ENCODE results near the gene AMTN.
"Not testable (repeated sequence)": the region's sequence is repeated elsewhere in the genome, so short reads cannot be mapped to it uniquely, and the experiment has no call there.

The AMTN gene

GRCh38 chr4:70518269-70518668 lies at the start of gene AMTN:
AMTN (plus strand) TSS chr4:70518569; CDS start chr4:70518778, 209 bp downstream.
- H3K27ac Mint-ChIP-seq = peak within 1 kb of the TSS in 1 of 2 donors; percentile 60
- peaks cover 13% of the 10 kb centered on the region for H3K27me3 Mint-ChIP-seq
- no peaks in the 10 kb centered on the region for H3K9me3 Mint-ChIP-seq
- ATAC-seq (no peak), DNase-seq (no peak)
- H3K4me1 Mint-ChIP-seq = no peaks in the 10 kb centered on the region
- H3K4me3 Mint-ChIP-seq = no peak within 1 kb of the TSS

- Mint-ChIP-seq H3K4me1 (no peaks in the 10 kb centered on the region), H3K27me3 (no peaks in the 10 kb centered on the region), H3K27ac (no peak within 1 kb of the TSS), H3K9me3 (peaks cover 0 to 10% of the 10 kb centered on the region in 2 donors), H3K4me3 (no peak within 1 kb of the TSS)
- DNase-seq (no peak), ATAC-seq (no peak)
Measured at GRCh38 chr4:70471897-70472296, 46.5 kb upstream of the AMTN start, which contains the start of gene MUC7. MUC7 (plus strand) TSS chr4:70472197; CDS start chr4:70474022, 1,825 bp downstream.

- Mint-ChIP-seq H3K4me1 (no peaks in the 10 kb centered on the region), H3K9me3 (peaks cover 0 to 7% of the 10 kb centered on the region in 2 donors), H3K27me3 (no peaks in the 10 kb centered on the region), H3K27ac (no peak overlapping the region), H3K4me3 (no peak overlapping the region)
- ATAC-seq (no peak), DNase-seq (no peak)
Measured at GRCh38 chr4:70473679-70474078, 44.7 kb upstream of the AMTN start.

GRCh38 chr4:70488748-70489147 lies 29.6 kb upstream of the AMTN start:
- Mint-ChIP-seq H3K4me1 (no peaks in the 10 kb centered on the region), H3K9me3 (no peaks in the 10 kb centered on the region), H3K27me3 (no peaks in the 10 kb centered on the region), H3K27ac (no peak overlapping the region), H3K4me3 (no peak overlapping the region)
- DNase-seq (no peak), ATAC-seq (no peak)

- Mint-ChIP-seq H3K4me1 (no peaks in the 10 kb centered on the region), H3K4me3 (no peak overlapping the region), H3K9me3 (no peaks in the 10 kb centered on the region), H3K27me3 (peaks cover 16% of the 10 kb centered on the region), H3K27ac (no peak overlapping the region)
- ATAC-seq = no peak
- DNase-seq = no peak
Measured at GRCh38 chr4:70496231-70496630, 22.1 kb upstream of the AMTN start.

GRCh38 chr4:70501838-70502237 lies 16.5 kb upstream of the AMTN start:
- not testable (repeated sequence) for H3K9me3 Mint-ChIP-seq, H3K4me1 Mint-ChIP-seq, ATAC-seq, H3K4me3 Mint-ChIP-seq, H3K27ac Mint-ChIP-seq, DNase-seq
- H3K27me3 Mint-ChIP-seq = peaks cover 11% of the 10 kb centered on the region

- no peaks in the 10 kb centered on the region for H3K4me1 Mint-ChIP-seq
- no peak for ATAC-seq
- H3K27ac Mint-ChIP-seq = no peak overlapping the region
- no peak overlapping the region for H3K4me3 Mint-ChIP-seq
- H3K9me3 Mint-ChIP-seq = no peaks in the 10 kb centered on the region
- peaks cover 3% of the 10 kb centered on the region for H3K27me3 Mint-ChIP-seq
- DNase-seq = no peak
Measured at GRCh38 chr4:70504733-70505132, 13.6 kb upstream of the AMTN start.

GRCh38 chr4:70505151-70505748 lies 13.1 kb upstream of the AMTN start:
- ATAC-seq = peak; percentile 61
- peak; percentile 32 to 37 for DNase-seq
- Mint-ChIP-seq H3K9me3 (no peaks in the 10 kb centered on the region), H3K4me3 (no peak overlapping the region), H3K27me3 (no peaks in the 10 kb centered on the region), H3K27ac (no peak overlapping the region), H3K4me1 (no peaks in the 10 kb centered on the region)

- Mint-ChIP-seq H3K4me3 (no peak overlapping the region), H3K9me3 (no peaks in the 10 kb centered on the region), H3K4me1 (no peaks in the 10 kb centered on the region), H3K27ac (no peak overlapping the region), H3K27me3 (peaks cover 9% of the 10 kb centered on the region)
- ATAC-seq = no peak
- DNase-seq = no peak
Measured at GRCh38 chr4:70508801-70509200, 9.6 kb upstream of the AMTN start.

- H3K27me3 Mint-ChIP-seq = peaks cover 9% of the 10 kb centered on the region
- H3K27ac Mint-ChIP-seq = no peak overlapping the region
- H3K4me3 Mint-ChIP-seq = no peak overlapping the region
- H3K9me3 Mint-ChIP-seq = no peaks in the 10 kb centered on the region
- DNase-seq = no peak
- no peak for ATAC-seq
- no peaks in the 10 kb centered on the region for H3K4me1 Mint-ChIP-seq
Measured at GRCh38 chr4:70511365-70511764, 7.0 kb upstream of the AMTN start.

GRCh38 chr4:70515367-70516250 lies 2.8 kb upstream of the AMTN start:
- Mint-ChIP-seq H3K27ac (no peak overlapping the region), H3K4me3 (no peak overlapping the region), H3K9me3 (no peaks in the 10 kb centered on the region), H3K4me1 (no peaks in the 10 kb centered on the region), H3K27me3 (peaks cover 13% of the 10 kb centered on the region)
- DNase-seq (no peak), ATAC-seq (no peak)

GRCh38 chr4:70518716-70519115 lies 347 bp downstream of the AMTN start:
- DNase-seq (no peak), ATAC-seq (no peak)
- Mint-ChIP-seq H3K9me3 (no peaks in the 10 kb centered on the region), H3K4me3 (no peak overlapping the region), H3K4me1 (no peaks in the 10 kb centered on the region), H3K27ac (no peak overlapping the region), H3K27me3 (peaks cover 8% of the 10 kb centered on the region)

- Mint-ChIP-seq H3K9me3 (no peaks in the 10 kb centered on the region), H3K4me3 (no peak overlapping the region), H3K27ac (no peak overlapping the region), H3K4me1 (no peaks in the 10 kb centered on the region), H3K27me3 (peaks cover 8% of the 10 kb centered on the region)
- ATAC-seq = no peak
- DNase-seq = no peak
Measured at GRCh38 chr4:70522626-70523025, 4.3 kb downstream of the AMTN start.

GRCh38 chr4:70530997-70531396 lies 12.6 kb downstream of the AMTN start:
- Mint-ChIP-seq H3K9me3 (no peaks in the 10 kb centered on the region), H3K27ac (peak overlapping the region in 1 of 2 donors; percentile 35), H3K27me3 (no peaks in the 10 kb centered on the region), H3K4me3 (no peak overlapping the region), H3K4me1 (no peaks in the 10 kb centered on the region)
- no peak for DNase-seq
- no peak for ATAC-seq

GRCh38 chr4:70531981-70532380 lies 13.6 kb downstream of the AMTN start:
- DNase-seq = no peak

GRCh38 chr4:70533211-70533610 lies 14.8 kb downstream of the AMTN start:
- H3K4me3 Mint-ChIP-seq = no peak overlapping the region
- H3K27ac Mint-ChIP-seq = no peak overlapping the region
- no peaks in the 10 kb centered on the region for H3K4me1 Mint-ChIP-seq

More at GRCh38 chr4:70531981-70532380, 13.6 kb downstream of the AMTN start:
- no peaks in the 10 kb centered on the region for H3K4me1 Mint-ChIP-seq
- no peaks in the 10 kb centered on the region for H3K9me3 Mint-ChIP-seq
- no peak overlapping the region for H3K27ac Mint-ChIP-seq
- H3K4me3 Mint-ChIP-seq = no peak overlapping the region
- H3K27me3 Mint-ChIP-seq = no peaks in the 10 kb centered on the region
- no peak for ATAC-seq

More at GRCh38 chr4:70533211-70533610, 14.8 kb downstream of the AMTN start:
- Mint-ChIP-seq H3K9me3 (no peaks in the 10 kb centered on the region), H3K27me3 (no peaks in the 10 kb centered on the region)
- DNase-seq (no peak), ATAC-seq (no peak)

Measured in stimulated activated naive CD8-positive, alpha-beta T cell treated with anti-CD3 and anti-CD28 coated beads, Interleukin-15, amount 100 ng/mL, for 72 hours (primary cell).